HL-60 (cell line): ENCODE measurements around the gene FAM98B.

Experiments used
- CTCF ChIP-seq: IDR thresholded peaks from one replicate; pipeline ENCODE4 v1.5.1; 2011; ENCODE audit warnings: low read length, control low read depth, inconsistent platforms; ENCODE audit not compliant: insufficient read depth
- GABPA ChIP-seq: IDR thresholded peaks from 2 replicates; pipeline ENCODE4 v1.6.1; 2012; ENCODE audit warnings: low read depth

DNA sequence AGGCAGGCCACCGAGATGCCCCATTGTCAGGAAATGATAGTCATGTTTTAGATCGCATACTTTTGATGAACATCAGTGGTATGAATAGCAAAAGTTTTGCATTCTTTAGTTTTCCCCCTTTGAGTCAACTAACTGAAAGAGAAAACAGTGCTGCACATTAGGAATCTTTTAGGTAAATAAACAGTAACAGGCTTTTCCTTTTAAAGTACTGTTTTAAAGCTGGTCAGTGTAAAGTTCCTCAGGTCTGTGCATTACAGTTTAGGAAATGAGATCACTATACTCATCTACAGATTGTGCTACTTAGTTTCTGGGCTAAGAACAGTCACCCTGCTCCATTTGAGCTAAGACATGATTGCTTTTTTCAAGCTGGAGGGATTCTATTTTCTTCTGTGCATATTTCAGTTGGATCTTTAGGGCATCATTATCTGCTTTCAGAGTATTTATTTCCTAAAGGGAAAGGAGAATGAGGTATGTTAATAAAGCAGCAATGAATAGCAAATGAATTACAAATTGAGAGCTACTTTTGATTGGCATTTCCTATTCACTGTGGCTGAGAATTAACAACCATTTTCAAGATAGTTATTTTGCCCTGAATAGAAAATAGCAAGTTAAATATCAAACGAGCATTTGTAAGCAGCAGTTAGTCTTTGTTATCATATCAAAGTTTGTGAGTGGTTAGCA, 36.5 kb downstream of the FAM98B start:
- TF ChIP-seq CTCF (no peak), GABPA (no peak)
